NCI-H1092 (cell line): Measurements from ENCODE around the gene MARK1.

Experiments
- DNase-seq: peaks from one replicate; lab custom pipeline; 2025; lab: John Stamatoyannopoulos, UW

MARK1 gene

GRCh38 chr1:220711056-220711809, 183.3 kb downstream of the MARK1 start:
- no peak for DNase-seq
